Prostate gland (tissue), 2 donors: Measurements from ENCODE around the gene NKAP.

ENCODE experiments used
- CTCF ChIP-seq, 4 experiments: fragments of 200-600 bp in 2 of 4; fragments of 450-650 bp in 2 of 4; sonication (generic) in 2 of 4; IDR thresholded peaks; 1 replicate in 3 of 4; 2 replicates in 1 of 4; pipeline ENCODE4 v1.5.1; 2016 to 2019; ENCODE audit warnings: antibody characterized with exemption in 4 of 4, mild to moderate bottlenecking in 2 of 4, moderate library complexity in 2 of 4
- POLR2AphosphoS5 ChIP-seq: sonication (generic); formaldehyde crosslinking; IDR thresholded peaks from one replicate; pipeline ENCODE4 v1.6.1; 2017; ENCODE audit warnings: antibody characterized with exemption

GRCh38 chrX:119899125-119899524 is 44.4 kb downstream of the NKAP start:
- no peak for TF ChIP-seq CTCF (IDR thresholded peaks at IDR 0.05)
- TF ChIP-seq POLR2AphosphoS5 = no peak
